Thoracic aorta (tissue), 2 donors: Measurements from ENCODE around the gene PPDPF. TPM values are rescaled to one million over a fixed set of nuclear protein-coding genes. Genes with fewer than 3 reads are reported as not detected.
"Not testable (repeated sequence)": the region's sequence is repeated elsewhere in the genome, so short reads cannot be mapped to it uniquely, and the experiment has no call there.

Experiments
- ATAC-seq: fragments of 150-250 bp; one replicate; pipeline ENCODE4 v1.8.0; 2017; ENCODE audit warnings: low read depth; ENCODE audit not compliant: insufficient number of reproducible peaks, low FRiP score
- DNase-seq: peaks from one replicate; pipeline ENCODE4 v3.0.0-alpha.2; 2020; ENCODE audit warnings: low spot score
- H3K27ac ChIP-seq, 2 donors: fragments of 200-600 bp; sonication (generic); 1 replicate in 1 of 2; 2 replicates in 1 of 2; pipeline ENCODE4 v1.5.1; 2016; ENCODE audit warnings: mild to moderate bottlenecking in 2 of 2, moderate library complexity in 2 of 2
- H3K27me3 ChIP-seq: fragments of 200-600 bp; sonication (generic); replicated peaks from 2 replicates; pipeline ENCODE4 v1.6.0; 2016; ENCODE audit warnings: mild to moderate bottlenecking; ENCODE audit not compliant: insufficient read depth
- H3K36me3 ChIP-seq: fragments of 200-600 bp; sonication (generic); one replicate; pipeline ENCODE4 v1.5.1; 2016
- H3K4me1 ChIP-seq, 2 donors: fragments of 200-600 bp; sonication (generic); 1 replicate in 1 of 2; 2 replicates in 1 of 2; pipeline versions ENCODE4 v1.5.1 to v1.6.0; 2016; ENCODE audit warnings: low read depth in 2 of 2, mild to moderate bottlenecking in 1 of 2; ENCODE audit not compliant: control insufficient read depth in 1 of 2
- H3K4me3 ChIP-seq: fragments of 200-600 bp; sonication (generic); 2 replicates; pipeline ENCODE4 v1.5.1; 2016; ENCODE audit warnings: mild to moderate bottlenecking
- H3K9me3 ChIP-seq: fragments of 200-600 bp; sonication (generic); 2 replicates; pipeline ENCODE4 v1.5.1; 2016
- total RNA-seq, 2 donors: library from RNA; depleted of rRNA; stranded (reverse); fragments of >200 nt; gene quantifications; one replicate each; pipeline versions ENCODE4 v1.1.0 to v1.2.3, GENCODE V29; 2016
- TF ChIP-seq, protein P1 (sequence below): fragments of 200-600 bp; sonication (generic); IDR thresholded peaks from one replicate; pipeline ENCODE4 v1.5.1; 2019; ENCODE audit warnings: antibody characterized with exemption

PPDPF gene
- total RNA-seq, 2 donors from 2014 or later, result 105 to 197 TPM

GRCh38 chr20:63505723-63506122 lies 14.8 kb upstream of the PPDPF start:
- DNase-seq (no peak), ATAC-seq (no peak)
- Histone ChIP-seq H3K27me3 (no peaks in the 10 kb centered on the region), H3K9me3 (no peaks in the 10 kb centered on the region), H3K36me3 (no peaks in the 10 kb centered on the region), H3K4me3 (no peak overlapping the region), H3K27ac (no peak overlapping the region), H3K4me1 (no peaks in the 10 kb centered on the region)
- TF ChIP-seq, protein P1, sequence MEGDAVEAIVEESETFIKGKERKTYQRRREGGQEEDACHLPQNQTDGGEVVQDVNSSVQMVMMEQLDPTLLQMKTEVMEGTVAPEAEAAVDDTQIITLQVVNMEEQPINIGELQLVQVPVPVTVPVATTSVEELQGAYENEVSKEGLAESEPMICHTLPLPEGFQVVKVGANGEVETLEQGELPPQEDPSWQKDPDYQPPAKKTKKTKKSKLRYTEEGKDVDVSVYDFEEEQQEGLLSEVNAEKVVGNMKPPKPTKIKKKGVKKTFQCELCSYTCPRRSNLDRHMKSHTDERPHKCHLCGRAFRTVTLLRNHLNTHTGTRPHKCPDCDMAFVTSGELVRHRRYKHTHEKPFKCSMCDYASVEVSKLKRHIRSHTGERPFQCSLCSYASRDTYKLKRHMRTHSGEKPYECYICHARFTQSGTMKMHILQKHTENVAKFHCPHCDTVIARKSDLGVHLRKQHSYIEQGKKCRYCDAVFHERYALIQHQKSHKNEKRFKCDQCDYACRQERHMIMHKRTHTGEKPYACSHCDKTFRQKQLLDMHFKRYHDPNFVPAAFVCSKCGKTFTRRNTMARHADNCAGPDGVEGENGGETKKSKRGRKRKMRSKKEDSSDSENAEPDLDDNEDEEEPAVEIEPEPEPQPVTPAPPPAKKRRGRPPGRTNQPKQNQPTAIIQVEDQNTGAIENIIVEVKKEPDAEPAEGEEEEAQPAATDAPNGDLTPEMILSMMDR, result no peak

- Histone ChIP-seq H3K27me3 (no peaks in the 10 kb centered on the region), H3K9me3 (no peaks in the 10 kb centered on the region), H3K27ac (no peak overlapping the region), H3K4me3 (no peak overlapping the region), H3K4me1 (no peaks in the 10 kb centered on the region), H3K36me3 (no peaks in the 10 kb centered on the region)
- DNase-seq (no peak), ATAC-seq (no peak)
- TF ChIP-seq, protein P1, result no peak
Measured at GRCh38 chr20:63507083-63507743, 13.4 kb upstream of the PPDPF start.

- Histone ChIP-seq H3K9me3 (no peaks in the 10 kb centered on the region), H3K36me3 (no peaks in the 10 kb centered on the region), H3K27me3 (no peaks in the 10 kb centered on the region), H3K27ac (no peak overlapping the region), H3K4me3 (no peak overlapping the region), H3K4me1 (no peaks in the 10 kb centered on the region)
- DNase-seq, result no peak
- TF ChIP-seq, protein P1, result no peak
- ATAC-seq, result no peak
Measured at GRCh38 chr20:63508072-63508768, 12.3 kb upstream of the PPDPF start.

- no peaks in the 10 kb centered on the region for H3K36me3 ChIP-seq
- ATAC-seq, result no peak
Measured at GRCh38 chr20:63509088-63509564, 11.4 kb upstream of the PPDPF start.

DNA sequence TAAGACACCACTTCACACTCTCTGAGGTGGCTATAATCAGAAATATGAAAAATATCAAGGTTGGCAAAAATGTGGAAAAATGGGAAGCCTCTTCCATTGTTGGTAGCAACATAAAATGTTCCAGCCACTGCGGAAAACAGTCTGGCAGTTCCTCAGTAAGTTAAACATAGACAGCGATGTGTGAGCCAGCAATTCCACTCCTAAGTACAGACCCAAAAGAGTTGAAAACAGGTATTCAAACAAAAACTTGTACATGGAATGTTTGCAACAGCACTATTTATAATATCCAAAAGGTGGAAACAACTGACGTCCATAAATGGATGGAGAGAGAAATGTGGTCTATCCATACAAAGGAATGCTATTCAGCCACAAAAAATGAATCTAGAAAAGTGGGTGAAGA lies 7.4 kb upstream of the PPDPF start:
- DNase-seq (no peak), ATAC-seq (no peak)
- Histone ChIP-seq H3K4me1 (no peaks in the 10 kb centered on the region), H3K4me3 (no peak overlapping the region), H3K36me3 (no peaks in the 10 kb centered on the region), H3K27ac (no peak overlapping the region), H3K27me3 (no peaks in the 10 kb centered on the region), H3K9me3 (no peaks in the 10 kb centered on the region)
- TF ChIP-seq, protein P1, result no peak

More at GRCh38 chr20:63509088-63509564, 11.4 kb upstream of the PPDPF start:
- DNase-seq, result no peak
- Histone ChIP-seq H3K4me1 (no peaks in the 10 kb centered on the region), H3K27me3 (no peaks in the 10 kb centered on the region), H3K9me3 (no peaks in the 10 kb centered on the region), H3K4me3 (no peak overlapping the region), H3K27ac (no peak overlapping the region)
- TF ChIP-seq, protein P1, result no peak

DNA sequence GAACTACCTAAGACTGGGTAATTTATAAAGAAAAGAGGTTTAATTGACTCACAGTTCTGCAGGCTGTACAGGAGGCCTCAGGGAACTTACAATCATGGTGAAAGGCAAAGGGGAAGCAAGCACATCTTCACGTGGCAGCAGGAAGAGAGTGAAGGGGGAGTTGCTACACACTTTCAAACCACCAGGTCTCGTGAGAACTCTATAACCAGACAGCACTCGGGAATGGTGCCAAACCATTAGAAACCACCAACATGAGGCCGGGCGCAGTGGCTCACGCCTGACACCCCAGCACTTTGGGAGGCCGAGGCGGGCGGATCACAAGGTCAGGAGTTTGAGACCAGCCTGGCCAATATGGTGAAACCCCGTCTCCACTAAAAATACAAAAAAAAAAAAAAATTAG lies 6.0 kb upstream of the PPDPF start:
- not testable (repeated sequence) for H3K9me3 ChIP-seq, H3K27me3 ChIP-seq, H3K4me3 ChIP-seq, H3K36me3 ChIP-seq, H3K4me1 ChIP-seq, DNase-seq, ATAC-seq, H3K27ac ChIP-seq
